Measurements from ENCODE around the gene KLK12.

Gene KLK12

GRCh38 chr19:51007488-51007887 lies 27.3 kb downstream of the KLK12 start:
- TF ChIP-seq CTCF (IDR thresholded peaks at IDR 0.05; ENCODE audit: low read depth, low read length) = no peak
- no peak overlapping the region for H3K4me3 ChIP-seq (ENCODE audit: low read depth, low read length)

- H3K4me3 ChIP-seq (ENCODE audit: low read depth, low read length) = no peak overlapping the region
- no peak for TF ChIP-seq CTCF (IDR thresholded peaks at IDR 0.05; ENCODE audit: low read depth, low read length)
These were observed 28.4 kb downstream of the KLK12 start for GRCh38 chr19:51006406-51006805.

DNA sequence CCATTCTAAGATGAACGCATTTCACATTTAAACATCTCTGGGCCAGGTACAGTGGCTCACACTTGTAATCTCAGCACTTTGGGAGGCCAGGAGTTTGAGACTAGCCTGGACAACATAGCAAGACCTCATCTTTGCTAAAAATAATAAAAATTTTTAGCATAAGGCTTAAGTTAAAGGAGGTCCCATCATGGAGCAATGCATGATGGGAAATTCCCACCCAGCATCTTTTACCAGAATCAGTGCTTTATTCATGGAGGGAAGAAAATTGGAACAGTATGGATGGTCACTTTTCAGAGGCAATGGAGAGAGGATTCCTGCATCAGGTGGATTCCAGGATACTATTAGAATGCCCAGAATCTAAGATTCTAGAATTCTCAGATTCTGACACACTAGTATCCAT lies 29.6 kb downstream of the KLK12 start:
- no peak for TF ChIP-seq CTCF (IDR thresholded peaks at IDR 0.05; ENCODE audit: low read depth, low read length)
- no peak overlapping the region for H3K4me3 ChIP-seq (ENCODE audit: low read depth, low read length)

- H3K4me3 ChIP-seq (ENCODE audit: low read depth, low read length) = no peak overlapping the region
- TF ChIP-seq CTCF (IDR thresholded peaks at IDR 0.05; ENCODE audit: low read depth, low read length) = no peak
These were observed 31.5 kb downstream of the KLK12 start for GRCh38 chr19:51003316-51003715.

DNA sequence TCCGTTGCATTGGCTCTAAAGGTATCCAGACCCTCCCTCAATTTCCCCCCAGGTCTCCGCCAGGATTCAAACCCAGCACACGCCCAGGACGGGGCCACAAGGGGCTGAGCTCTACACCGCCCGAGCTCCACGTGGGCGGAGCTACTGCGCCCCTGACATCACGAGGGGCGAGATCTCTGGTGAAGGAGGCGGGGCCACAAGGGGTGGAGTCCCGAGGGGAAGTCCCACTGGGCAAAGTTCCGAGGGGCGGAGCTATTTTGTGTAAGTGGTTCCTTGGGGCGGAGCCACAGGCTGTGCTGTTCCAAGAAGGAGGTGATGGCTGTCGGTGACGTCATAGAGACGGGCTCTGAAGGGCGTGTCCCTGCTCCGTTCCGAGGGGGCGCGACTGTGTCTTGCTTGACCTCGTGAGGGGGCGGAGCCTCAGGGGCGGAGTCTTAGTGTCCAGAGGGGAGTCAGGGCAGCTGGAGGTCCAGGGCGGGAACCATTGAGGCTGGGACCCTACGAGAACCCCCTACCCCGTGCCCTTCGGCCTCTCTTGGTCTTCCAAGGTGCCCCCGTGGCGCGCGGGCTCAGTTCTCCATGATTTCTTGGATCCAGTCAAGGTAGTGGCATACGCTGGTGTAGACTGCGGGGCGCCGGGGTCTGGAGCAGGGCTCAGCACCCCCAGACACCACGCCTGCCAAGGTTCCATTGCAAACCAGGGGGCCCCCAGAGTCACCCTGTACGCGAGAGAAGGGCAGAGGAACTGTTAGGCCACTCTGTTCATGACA lies 32.1 kb downstream of the KLK12 start:
- no peak for TF ChIP-seq CTCF (IDR thresholded peaks at IDR 0.05; ENCODE audit: low read depth, low read length)
- H3K4me3 ChIP-seq (ENCODE audit: low read depth, low read length) = no peak overlapping the region

DNA sequence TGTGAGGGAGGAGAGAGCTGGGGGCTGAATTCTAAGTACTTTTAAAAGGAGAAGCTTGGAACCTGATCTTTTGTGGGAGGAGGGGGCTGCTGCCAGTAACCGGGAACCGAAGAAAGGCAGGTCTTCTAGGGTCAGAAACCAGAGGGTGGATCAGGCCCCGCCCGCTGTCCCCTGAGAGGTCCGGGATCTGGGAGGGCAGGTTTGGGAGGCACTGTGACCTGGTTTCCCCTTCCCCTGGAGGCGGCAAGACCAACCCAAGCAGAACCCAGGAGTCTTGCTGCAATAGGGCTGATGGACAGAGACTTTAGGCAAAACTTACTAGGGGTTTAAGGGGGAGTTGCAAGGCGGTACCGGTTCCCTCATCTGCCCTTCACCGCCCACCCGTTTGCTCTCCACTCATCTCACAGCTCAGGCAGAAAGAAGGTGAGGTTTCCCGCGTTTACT lies 32.7 kb downstream of the KLK12 start:
- H3K4me3 ChIP-seq (ENCODE audit: low read depth, low read length) = no peak overlapping the region
- no peak for TF ChIP-seq CTCF (IDR thresholded peaks at IDR 0.05; ENCODE audit: low read depth, low read length)

GRCh38 chr19:51001515-51001914 lies 33.3 kb downstream of the KLK12 start, which contains the start of gene KLK8:
Gene KLK8, minus strand, starts transcription at chr19:51001604. Its CDS starts 437 bp downstream, at chr19:51001167.
- TF ChIP-seq CTCF (IDR thresholded peaks at IDR 0.05; ENCODE audit: low read depth, low read length) = no peak
- no peak within 1 kb of the TSS for H3K4me3 ChIP-seq (ENCODE audit: low read depth, low read length)
